Natural killer cell (primary cell): ENCODE data around the gene DEGS1. TPM values are rescaled to one million over a fixed set of nuclear protein-coding genes. Genes with fewer than 3 reads are reported as not detected.

Experiments
- ATAC-seq, 3 donors: fragments of 150-1000 bp in 2 of 3; fragments of 200-7000 bp in 1 of 3; cut with Tn5 transposase; 1 replicate in 1 of 3; 2 replicates in 2 of 3; pipeline ENCODE4 v1.10.0; 2021; ENCODE audit warnings: mild to moderate bottlenecking in 2 of 3, moderate library complexity in 2 of 3
- DNase-seq, 2 donors: peaks; one replicate each; pipeline versions ENCODE4 v3.0.0 to v3.0.0-alpha.2; 2013 to 2021; ENCODE audit warnings: mixed read lengths in 1 of 2
- H3K27ac ChIP-seq: one replicate; pipeline ENCODE4 v1.5.1; 2013; ENCODE audit warnings: mild to moderate bottlenecking, low read length
- H3K27me3 ChIP-seq: one replicate; pipeline ENCODE4 v1.6.1; 2013; ENCODE audit warnings: low read length; ENCODE audit not compliant: control insufficient read depth, insufficient read depth
- H3K36me3 ChIP-seq: one replicate; pipeline ENCODE4 v1.6.1; 2013; ENCODE audit warnings: low read length; ENCODE audit not compliant: control insufficient read depth, insufficient read depth
- H3K4me1 ChIP-seq: one replicate; pipeline ENCODE4 v1.6.1; 2013; ENCODE audit warnings: low read length; ENCODE audit not compliant: control insufficient read depth, insufficient read depth
- H3K4me3 ChIP-seq: one replicate; pipeline ENCODE4 v1.5.1; 2013; ENCODE audit warnings: low read length
- H3K9me3 ChIP-seq: one replicate; pipeline ENCODE4 v1.6.1; 2013; ENCODE audit warnings: low read length; ENCODE audit not compliant: control insufficient read depth, insufficient read depth
- H3K27ac Mint-ChIP-seq, 2 donors: one replicate each; pipeline ENCODE4 v1.8.0; 2022; ENCODE audit warnings: mild to moderate bottlenecking in 2 of 2, mixed read lengths in 2 of 2, moderate library complexity in 1 of 2
- H3K27me3 Mint-ChIP-seq, 2 donors: one replicate each; pipeline ENCODE4 v1.8.0; 2022; ENCODE audit warnings: low read depth in 2 of 2, mixed read lengths in 2 of 2
- H3K36me3 Mint-ChIP-seq: one replicate; pipeline ENCODE4 v1.8.0; 2022; ENCODE audit warnings: mixed read lengths
- H3K4me1 Mint-ChIP-seq, 2 donors: one replicate each; pipeline ENCODE4 v1.8.0; 2022; ENCODE audit warnings: mixed read lengths in 2 of 2
- H3K4me3 Mint-ChIP-seq: one replicate; pipeline ENCODE4 v1.8.0; 2022; ENCODE audit warnings: mild to moderate bottlenecking, moderate library complexity, mixed read lengths
- H3K9me3 Mint-ChIP-seq, 2 donors: one replicate each; pipeline ENCODE4 v1.8.0; 2022; ENCODE audit warnings: mixed read lengths in 2 of 2
- WGBS: methylation state at CpG from one replicate; pipeline ENCODE4 v1.1.7; 2013; ENCODE audit warnings: missing lambda C conversion rate; ENCODE audit not compliant: insufficient coverage; 5-methylcytosine and 5-hydroxymethylcytosine counted together
- intact Hi-C: fragments of 100-400 bp; cut with micrococcal nuclease; formaldehyde crosslinking; loops from one replicate; pipeline ENCODE4 v1.14.2; 2022
- total RNA-seq, 4 donors: library from RNA; stranded (reverse); fragments of 120-200 nt in 1 of 4; gene quantifications; one replicate each; pipeline versions ENCODE4 v1.2.3 to v1.2.4, GENCODE V29; 2013 to 2022
- TF ChIP-seq, protein P1 (sequence below): fragments of 200-600 bp; IDR thresholded peaks from one replicate; pipeline ENCODE4 v1.8.0; 2022; ENCODE audit warnings: antibody characterized with exemption

Gene DEGS1
- total RNA-seq, 3 donors from 2014 or later (not counting 1 experiment from before 2014, with no cell fraction given) = 28.6 to 29.2 (median 28.6) TPM

DNA sequence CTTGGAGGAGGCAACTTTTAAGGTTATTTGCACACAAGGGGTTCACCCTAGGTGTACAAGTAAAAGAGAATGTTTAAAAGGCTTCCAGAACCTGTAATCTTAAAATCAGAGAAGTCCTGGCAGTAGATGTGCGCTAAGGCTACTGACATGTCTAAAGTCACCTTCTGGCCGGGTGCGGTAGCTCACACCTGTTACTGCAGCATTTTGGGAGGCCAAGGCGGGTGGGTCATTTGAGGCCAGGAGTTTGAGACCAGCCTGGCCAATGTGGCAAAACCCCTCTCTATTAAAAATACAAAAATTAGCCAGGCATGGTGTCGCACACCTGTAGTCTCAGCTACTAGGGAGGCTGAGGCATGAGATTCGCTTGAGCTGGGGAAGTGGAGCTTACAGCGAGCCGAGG is 20.3 kb upstream of the DEGS1 start:
- Histone ChIP-seq H3K27ac (no peak overlapping the region), H3K9me3 (no peaks in the 10 kb centered on the region), H3K36me3 (peaks cover 25% of the 10 kb centered on the region), H3K27me3 (no peaks in the 10 kb centered on the region), H3K4me1 (no peaks in the 10 kb centered on the region), H3K4me3 (no peak overlapping the region)
- Mint-ChIP-seq H3K36me3 (peaks cover 16% of the 10 kb centered on the region), H3K27me3 (no peaks in the 10 kb centered on the region), H3K4me3 (no peak overlapping the region), H3K27ac (no peak overlapping the region), H3K9me3 (no peaks in the 10 kb centered on the region), H3K4me1 (peaks cover 4 to 6% of the 10 kb centered on the region in 2 donors)
- TF ChIP-seq, protein P1, sequence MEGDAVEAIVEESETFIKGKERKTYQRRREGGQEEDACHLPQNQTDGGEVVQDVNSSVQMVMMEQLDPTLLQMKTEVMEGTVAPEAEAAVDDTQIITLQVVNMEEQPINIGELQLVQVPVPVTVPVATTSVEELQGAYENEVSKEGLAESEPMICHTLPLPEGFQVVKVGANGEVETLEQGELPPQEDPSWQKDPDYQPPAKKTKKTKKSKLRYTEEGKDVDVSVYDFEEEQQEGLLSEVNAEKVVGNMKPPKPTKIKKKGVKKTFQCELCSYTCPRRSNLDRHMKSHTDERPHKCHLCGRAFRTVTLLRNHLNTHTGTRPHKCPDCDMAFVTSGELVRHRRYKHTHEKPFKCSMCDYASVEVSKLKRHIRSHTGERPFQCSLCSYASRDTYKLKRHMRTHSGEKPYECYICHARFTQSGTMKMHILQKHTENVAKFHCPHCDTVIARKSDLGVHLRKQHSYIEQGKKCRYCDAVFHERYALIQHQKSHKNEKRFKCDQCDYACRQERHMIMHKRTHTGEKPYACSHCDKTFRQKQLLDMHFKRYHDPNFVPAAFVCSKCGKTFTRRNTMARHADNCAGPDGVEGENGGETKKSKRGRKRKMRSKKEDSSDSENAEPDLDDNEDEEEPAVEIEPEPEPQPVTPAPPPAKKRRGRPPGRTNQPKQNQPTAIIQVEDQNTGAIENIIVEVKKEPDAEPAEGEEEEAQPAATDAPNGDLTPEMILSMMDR = no peak
- ATAC-seq (no peak), DNase-seq (no peak)
- WGBS = 97% methylated on average over 8 of the region's 8 CpGs
- intact Hi-C loops = no loop called here

- Mint-ChIP-seq H3K27ac (no peak overlapping the region), H3K36me3 (peaks cover 10% of the 10 kb centered on the region), H3K4me3 (no peak overlapping the region), H3K9me3 (no peaks in the 10 kb centered on the region), H3K27me3 (no peaks in the 10 kb centered on the region), H3K4me1 (peaks cover 4 to 6% of the 10 kb centered on the region in 2 donors)
- Histone ChIP-seq H3K4me1 (no peaks in the 10 kb centered on the region), H3K4me3 (no peak overlapping the region), H3K36me3 (peaks cover 20% of the 10 kb centered on the region), H3K27ac (no peak overlapping the region), H3K27me3 (no peaks in the 10 kb centered on the region), H3K9me3 (no peaks in the 10 kb centered on the region)
- ATAC-seq (no peak), DNase-seq (no peak)
- WGBS = 100% methylated on average over 1 of the region's 2 CpGs
- intact Hi-C loops = no loop called here
- TF ChIP-seq, protein P1 = no peak
These were observed 19.7 kb upstream of the DEGS1 start for GRCh38 chr1:224163311-224163710.

DNA sequence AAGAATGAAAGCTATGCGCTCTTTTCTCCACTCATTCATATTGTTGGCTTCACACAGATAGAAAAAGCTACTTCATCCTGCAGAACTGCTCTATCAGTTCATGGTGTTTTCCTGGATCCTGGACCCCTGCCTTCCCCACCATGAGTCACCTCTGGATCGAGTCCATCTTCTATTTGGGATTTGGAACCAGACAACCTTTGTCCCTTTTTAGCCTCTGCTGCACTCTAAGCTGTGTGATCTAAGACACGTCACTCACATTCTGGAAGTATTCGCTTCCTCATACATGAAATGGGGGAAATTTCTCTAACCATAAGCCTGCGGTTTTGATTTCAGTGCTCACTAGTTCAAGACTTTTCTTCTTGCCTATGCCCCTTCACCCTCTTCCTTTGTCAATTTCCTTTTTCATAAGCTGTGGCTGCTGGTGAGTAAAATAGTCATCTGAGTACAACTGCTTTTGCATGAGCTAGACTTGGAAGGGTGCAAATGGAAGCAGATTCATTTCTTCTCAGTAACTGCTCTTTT is 14.1 kb upstream of the DEGS1 start:
- DNase-seq = peak in 1 of 2 donors; percentile 82
- Mint-ChIP-seq H3K9me3 (no peaks in the 10 kb centered on the region), H3K27me3 (peaks cover 3 to 8% of the 10 kb centered on the region in 2 donors), H3K27ac (peak overlapping the region in 1 of 2 donors; percentile 15), H3K36me3 (no peaks in the 10 kb centered on the region), H3K4me1 (peaks cover 13 to 15% of the 10 kb centered on the region in 2 donors), H3K4me3 (no peak overlapping the region)
- Histone ChIP-seq H3K27me3 (no peaks in the 10 kb centered on the region), H3K9me3 (no peaks in the 10 kb centered on the region), H3K36me3 (no peaks in the 10 kb centered on the region), H3K27ac (no peak overlapping the region), H3K4me3 (no peak overlapping the region), H3K4me1 (peaks cover 7% of the 10 kb centered on the region)
- WGBS = 21% methylated on average over 5 of the region's 5 CpGs
- TF ChIP-seq, protein P1 = no peak
- intact Hi-C loops = no loop called here
- peak; percentile 36 to 73 (median 72) for ATAC-seq

- Mint-ChIP-seq H3K27ac (no peak overlapping the region), H3K4me3 (no peak overlapping the region), H3K27me3 (peaks cover 3 to 8% of the 10 kb centered on the region in 2 donors), H3K4me1 (peaks cover 9 to 10% of the 10 kb centered on the region in 2 donors), H3K9me3 (no peaks in the 10 kb centered on the region), H3K36me3 (no peaks in the 10 kb centered on the region)
- no peak overlapping the region for H3K27ac ChIP-seq
- TF ChIP-seq, protein P1 = no peak
- 91% methylated on average over 2 of the region's 4 CpGs for WGBS
- H3K36me3 ChIP-seq = no peaks in the 10 kb centered on the region
- DNase-seq (no peak), ATAC-seq (no peak)
- H3K4me3 ChIP-seq = no peak overlapping the region
- H3K9me3 ChIP-seq = no peaks in the 10 kb centered on the region
- peaks cover 7% of the 10 kb centered on the region for H3K4me1 ChIP-seq
- intact Hi-C loops = loop anchor here (1.0 kb wide), 1 partner anchor 164 kb away; no protein-coding TSS in a partner anchor
- no peaks in the 10 kb centered on the region for H3K27me3 ChIP-seq
These were observed 13.2 kb upstream of the DEGS1 start for GRCh38 chr1:224169718-224170270.
